Measurements from ENCODE around the gene ST14. TPM values are rescaled to one million over a fixed set of nuclear protein-coding genes. Genes with fewer than 3 reads are reported as not detected.
A peak's percentile ranks its signal among the peaks of the same experiment; 100 is the strongest.

The ST14 gene
- total and polyA plus RNA-seq, 4 donors: 24.3 to 81.1 (median 54.1) TPM

GRCh38 chr11:130141561-130142341 is 17.8 kb upstream of the ST14 start:
- Histone ChIP-seq H3K4me1 (ENCODE audit: control insufficient read depth in 5 of 5, insufficient read depth in 5 of 5, low read length in 5 of 5) (peaks cover 5 to 21% (median 7%) of the 10 kb centered on the region in 5 donors), H3K4me3 (no peak overlapping the region), H3K9ac (ENCODE audit: insufficient read depth in 1 of 2, low read length in 2 of 2) (no peak overlapping the region), H3K27ac (ENCODE audit: low read depth in 1 of 2, low read length in 1 of 2) (peak overlapping the region in 1 of 2 donors; percentile 15), H3K9me3 (ENCODE audit: control insufficient read depth in 4 of 4, insufficient read depth in 3 of 4, low read length in 3 of 4) (no peaks in the 10 kb centered on the region), H3K27me3 (ENCODE audit: control insufficient read depth in 3 of 3, insufficient read depth in 3 of 3, low read length in 2 of 3) (no peaks in the 10 kb centered on the region), H3K36me3 (ENCODE audit: control insufficient read depth in 4 of 4, insufficient read depth in 4 of 4, low read length in 4 of 4) (peaks cover 11 to 40% (median 36%) of the 10 kb centered on the region in 4 donors)
- ATAC-seq (ENCODE audit: insufficient read depth, low FRiP score) (no peak), DNase-seq (no peak)
- WGBS, 2 donors: 86 to 87% methylated on average over 19 of the region's 19 CpGs
- TF ChIP-seq, protein P1, sequence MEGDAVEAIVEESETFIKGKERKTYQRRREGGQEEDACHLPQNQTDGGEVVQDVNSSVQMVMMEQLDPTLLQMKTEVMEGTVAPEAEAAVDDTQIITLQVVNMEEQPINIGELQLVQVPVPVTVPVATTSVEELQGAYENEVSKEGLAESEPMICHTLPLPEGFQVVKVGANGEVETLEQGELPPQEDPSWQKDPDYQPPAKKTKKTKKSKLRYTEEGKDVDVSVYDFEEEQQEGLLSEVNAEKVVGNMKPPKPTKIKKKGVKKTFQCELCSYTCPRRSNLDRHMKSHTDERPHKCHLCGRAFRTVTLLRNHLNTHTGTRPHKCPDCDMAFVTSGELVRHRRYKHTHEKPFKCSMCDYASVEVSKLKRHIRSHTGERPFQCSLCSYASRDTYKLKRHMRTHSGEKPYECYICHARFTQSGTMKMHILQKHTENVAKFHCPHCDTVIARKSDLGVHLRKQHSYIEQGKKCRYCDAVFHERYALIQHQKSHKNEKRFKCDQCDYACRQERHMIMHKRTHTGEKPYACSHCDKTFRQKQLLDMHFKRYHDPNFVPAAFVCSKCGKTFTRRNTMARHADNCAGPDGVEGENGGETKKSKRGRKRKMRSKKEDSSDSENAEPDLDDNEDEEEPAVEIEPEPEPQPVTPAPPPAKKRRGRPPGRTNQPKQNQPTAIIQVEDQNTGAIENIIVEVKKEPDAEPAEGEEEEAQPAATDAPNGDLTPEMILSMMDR (IDR thresholded peaks at IDR 0.05; ENCODE audit: control extremely low read depth, extremely low read depth): no peak

DNA sequence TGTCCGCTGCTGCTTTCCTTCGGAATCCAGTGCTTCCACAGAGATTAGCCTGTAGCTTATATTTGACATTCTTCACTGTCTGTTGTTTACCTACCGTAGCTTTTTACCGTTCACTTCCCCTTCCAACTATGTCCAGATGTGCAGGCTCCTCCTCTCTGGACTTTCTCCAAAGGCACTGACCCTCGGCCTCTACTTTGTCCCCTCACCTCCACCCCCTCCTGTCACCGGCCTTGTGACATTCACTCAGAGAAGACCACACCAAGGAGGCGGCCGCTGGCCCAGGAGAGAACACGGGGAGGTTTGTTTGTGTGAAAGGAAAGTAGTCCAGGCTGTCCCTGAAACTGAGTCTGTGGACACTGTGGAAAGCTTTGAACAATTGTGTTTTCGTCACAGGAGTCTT is 15.4 kb upstream of the ST14 start:
- ATAC-seq (ENCODE audit: insufficient read depth, low FRiP score) (no peak), DNase-seq (no peak)
- TF ChIP-seq, protein P1 (IDR thresholded peaks at IDR 0.05; ENCODE audit: control extremely low read depth, extremely low read depth): no peak
- no peak overlapping the region for H3K9ac ChIP-seq (ENCODE audit: insufficient read depth in 1 of 2, low read length in 2 of 2)
- WGBS, 2 donors: 72 to 79% methylated on average over 10 of the region's 10 CpGs
- no peak overlapping the region for H3K4me3 ChIP-seq
- H3K27me3 ChIP-seq (ENCODE audit: control insufficient read depth in 3 of 3, insufficient read depth in 3 of 3, low read length in 2 of 3): no peaks in the 10 kb centered on the region
- H3K36me3 ChIP-seq (ENCODE audit: control insufficient read depth in 4 of 4, insufficient read depth in 4 of 4, low read length in 4 of 4): peaks cover 6 to 33% (median 31%) of the 10 kb centered on the region in 4 donors
- no peaks in the 10 kb centered on the region for H3K9me3 ChIP-seq (ENCODE audit: control insufficient read depth in 4 of 4, insufficient read depth in 3 of 4, low read length in 3 of 4)
- peak overlapping the region in 1 of 2 donors; percentile 46 for H3K27ac ChIP-seq (ENCODE audit: low read depth in 1 of 2, low read length in 1 of 2)
- H3K4me1 ChIP-seq (ENCODE audit: control insufficient read depth in 5 of 5, insufficient read depth in 5 of 5, low read length in 5 of 5): peaks cover 5 to 21% (median 10%) of the 10 kb centered on the region in 5 donors

- Histone ChIP-seq H3K4me3 (no peak overlapping the region), H3K9me3 (ENCODE audit: control insufficient read depth in 4 of 4, insufficient read depth in 3 of 4, low read length in 3 of 4) (no peaks in the 10 kb centered on the region), H3K4me1 (ENCODE audit: control insufficient read depth in 5 of 5, insufficient read depth in 5 of 5, low read length in 5 of 5) (peaks cover 5 to 21% (median 10%) of the 10 kb centered on the region in 5 donors), H3K9ac (ENCODE audit: insufficient read depth in 1 of 2, low read length in 2 of 2) (no peak overlapping the region), H3K36me3 (ENCODE audit: control insufficient read depth in 4 of 4, insufficient read depth in 4 of 4, low read length in 4 of 4) (peaks cover 6 to 31% (median 27%) of the 10 kb centered on the region in 4 donors), H3K27ac (ENCODE audit: low read depth in 1 of 2, low read length in 1 of 2) (peak overlapping the region in 1 of 2 donors; percentile 17), H3K27me3 (ENCODE audit: control insufficient read depth in 3 of 3, insufficient read depth in 3 of 3, low read length in 2 of 3) (no peaks in the 10 kb centered on the region)
- DNase-seq (peak; percentile 77 to 79 (median 77)), ATAC-seq (ENCODE audit: insufficient read depth, low FRiP score) (no peak)
- WGBS, 2 donors: 83 to 86% methylated on average over 7 of the region's 7 CpGs
- TF ChIP-seq, protein P1 (IDR thresholded peaks at IDR 0.05; ENCODE audit: control extremely low read depth, extremely low read depth): no peak
Observed at GRCh38 chr11:130144861-130145281, 14.7 kb upstream of the ST14 start.

All from lung (tissue), 12 donors.